HCT116 (cell line): ENCODE results near the gene ATP2A3. TPM values are rescaled to one million over a fixed set of nuclear protein-coding genes. Genes with fewer than 3 reads are reported as not detected.

ENCODE experiments used
- ATAC-seq: fragments of 200-7000 bp; cut with Tn5 transposase; 2 replicates; pipeline ENCODE4 v1.9.1; 2020; ENCODE audit warnings: mild to moderate bottlenecking, moderate library complexity
- BruUV-seq: library from RNA; stranded (reverse); fragments of 400-500 nt; replicated peaks from 2 replicates; lab custom pipeline; 2021; lab: Mats Ljungman, UMichigan
- CTCF ChIA-PET: fragments of 300-600 bp; sonication (Branson Sonifier 250); formaldehyde crosslinking; loops from one replicate; lab custom pipeline; 2021; ENCODE audit warnings: antibody characterized with exemption; lab: Charles Lee
- POLR2A ChIA-PET: fragments of 300-600, 350-600 bp; sonication (Branson Sonifier 250); formaldehyde crosslinking; loops from one replicate; lab custom pipeline; 2021; ENCODE audit warnings: antibody characterized with exemption; lab: Charles Lee
- RAD21 ChIA-PET, 2 experiments: fragments of 300-600 bp; sonication (Branson Sonifier 250); formaldehyde crosslinking; loops; one replicate each; lab custom pipeline; 2023; ENCODE audit warnings: low total read pairs in 2 of 2; ENCODE audit not compliant: uncharacterized antibody in 2 of 2, unreplicated experiment in 2 of 2, low non-redundant PET in 1 of 2; lab: Charles Lee
- DNase-seq: peaks from one replicate; pipeline ENCODE4 v3.0.0-alpha.2; 2010; ENCODE audit warnings: low read depth, low spot score
- H2AFZ ChIP-seq: fragments of 200-600 bp; shearing (Covaris generic), sonication (generic); 2 replicates; pipeline ENCODE4 v1.6.1; 2017; ENCODE audit warnings: low read depth, mixed run types, mixed read lengths, antibody characterized with exemption, low read length; ENCODE audit not compliant: poor library complexity, severe bottlenecking
- H3K27ac ChIP-seq: 2 replicates; pipeline ENCODE4 v1.5.1; 2012; ENCODE audit warnings: low read depth, low read length
- H3K27me3 ChIP-seq: fragments of 200-600 bp; sonication (generic); 2 replicates; pipeline ENCODE4 v1.6.1; 2016; ENCODE audit warnings: mixed run types, low read length, mixed read lengths; ENCODE audit not compliant: insufficient read depth
- H3K36me3 ChIP-seq, 2 experiments: fragments of 200-500 bp in 1 of 2; fragments of 200-600 bp in 1 of 2; sonication (Bioruptor generic) in 1 of 2; sonication (generic) in 1 of 2; 2 replicates each; pipeline versions ENCODE4 v1.5.1 to v1.6.1; 2014 to 2016; ENCODE audit warnings: low read length in 2 of 2, inconsistent platforms in 1 of 2, mixed read lengths in 1 of 2, mixed run types in 1 of 2; ENCODE audit not compliant: insufficient read depth in 2 of 2, control insufficient read depth in 1 of 2
- H3K4me1 ChIP-seq, 2 experiments: fragments of 200-600 bp in 1 of 2; sonication (generic) in 1 of 2; 2 replicates each; pipeline versions ENCODE4 v1.5.1 to v1.6.1; 2012 to 2017; ENCODE audit warnings: low read length in 2 of 2, inconsistent platforms in 1 of 2, mild to moderate bottlenecking in 1 of 2, mixed read lengths in 1 of 2, mixed run types in 1 of 2, moderate library complexity in 1 of 2; ENCODE audit not compliant: insufficient read depth in 2 of 2, control insufficient read depth in 1 of 2
- H3K4me2 ChIP-seq: fragments of 200-600 bp; sonication (generic); 2 replicates; pipeline ENCODE4 v1.6.1; 2017; ENCODE audit warnings: mixed run types, low read length, mixed read lengths
- H3K4me3 ChIP-seq, 2 experiments: fragments of 200-600 bp in 1 of 2; sonication (generic) in 1 of 2; replicated peaks in 1 of 2; 2 replicates each; pipeline ENCODE4 v1.5.1; 2011 to 2016; ENCODE audit warnings: low read length in 2 of 2, control low read depth in 1 of 2, low read depth in 1 of 2, mild to moderate bottlenecking in 1 of 2, mixed read lengths in 1 of 2, mixed run types in 1 of 2
- H3K79me2 ChIP-seq: fragments of 200-600 bp; sonication (generic); 2 replicates; pipeline ENCODE4 v1.6.1; 2017; ENCODE audit warnings: mild to moderate bottlenecking, mixed run types, low read length, moderate library complexity, mixed read lengths; ENCODE audit not compliant: insufficient read depth
- H3K9ac ChIP-seq: fragments of 200-600 bp; sonication (generic); 2 replicates; pipeline ENCODE4 v1.6.1; 2016; ENCODE audit warnings: low read length, mixed read lengths
- H3K9me2 ChIP-seq: fragments of 200-600 bp; sonication (generic), shearing (Covaris generic); 2 replicates; pipeline ENCODE4 v1.6.1; 2017; ENCODE audit warnings: mixed run types, mild to moderate bottlenecking, moderate library complexity; ENCODE audit not compliant: insufficient read depth
- H3K9me3 ChIP-seq, 2 experiments: fragments of 200-500 bp in 1 of 2; fragments of 200-600 bp in 1 of 2; sonication (Bioruptor generic) in 1 of 2; sonication (generic) in 1 of 2; 2 replicates each; pipeline ENCODE4 v1.6.1; 2014 to 2017; ENCODE audit warnings: low read length in 2 of 2, mixed read lengths in 2 of 2, inconsistent platforms in 1 of 2, low read depth in 1 of 2, mild to moderate bottlenecking in 1 of 2, mixed run types in 1 of 2, moderate library complexity in 1 of 2; ENCODE audit not compliant: control insufficient read depth in 1 of 2, insufficient read depth in 1 of 2
- H4K20me1 ChIP-seq: fragments of 200-600 bp; sonication (generic), shearing (Covaris generic); 2 replicates; pipeline ENCODE4 v1.6.1; 2017; ENCODE audit warnings: mixed run types, mild to moderate bottlenecking, moderate library complexity; ENCODE audit not compliant: insufficient read depth
- CBX3 ChIP-seq: IDR thresholded peaks from 2 replicates; pipeline ENCODE4 v1.6.1; 2012; ENCODE audit warnings: low read depth
- CEBPB ChIP-seq: IDR thresholded peaks from 2 replicates; pipeline ENCODE4 v1.6.1; 2012; ENCODE audit warnings: low read depth
- CTCF ChIP-seq, 3 experiments: fragments of 200-600 bp in 1 of 3; sonication (generic) in 1 of 3; IDR thresholded peaks in 2 of 3; conservative IDR thresholded peaks in 1 of 3; 2 replicates each; pipeline ENCODE4 v1.5.1; 2012 to 2017; ENCODE audit warnings: low read depth in 2 of 3, low read length in 2 of 3, antibody characterized with exemption in 1 of 3, borderline replicate concordance in 1 of 3, control low read depth in 1 of 3, mild to moderate bottlenecking in 1 of 3, mixed read lengths in 1 of 3, mixed run types in 1 of 3, moderate library complexity in 1 of 3; ENCODE audit not compliant: insufficient read depth in 1 of 3
- EGR1 ChIP-seq: IDR thresholded peaks from 2 replicates; pipeline ENCODE4 v1.6.1; 2012; ENCODE audit warnings: low read depth
- MAX ChIP-seq: IDR thresholded peaks from 2 replicates; pipeline ENCODE4 v1.6.1; 2012
- POLR2AphosphoS5 ChIP-seq: IDR thresholded peaks from 2 replicates; pipeline ENCODE4 v1.6.1; 2011; ENCODE audit warnings: mild to moderate bottlenecking, low read depth, low read length, moderate library complexity
- RAD21 ChIP-seq: IDR thresholded peaks from 2 replicates; pipeline ENCODE4 v1.6.1; 2012; ENCODE audit warnings: low read depth, mild to moderate bottlenecking
- SP1 ChIP-seq: IDR thresholded peaks from 2 replicates; pipeline ENCODE4 v1.6.1; 2012; ENCODE audit warnings: low read depth
- SRF ChIP-seq: IDR thresholded peaks from 2 replicates; pipeline ENCODE4 v1.6.1; 2012; ENCODE audit warnings: low read depth
- YY1 ChIP-seq: IDR thresholded peaks from 2 replicates; pipeline ENCODE4 v1.6.1; 2011; ENCODE audit warnings: low read length, low read depth, moderate library complexity, mild to moderate bottlenecking; ENCODE audit not compliant: insufficient replicate concordance; ENCODE audit errors: extremely low read depth
- ZBTB33 ChIP-seq: IDR thresholded peaks from 2 replicates; pipeline ENCODE4 v1.6.1; 2011; ENCODE audit warnings: mild to moderate bottlenecking, low read length, moderate library complexity; ENCODE audit not compliant: insufficient replicate concordance; ENCODE audit errors: extremely low read depth
- ZFX ChIP-seq: fragments of 450-650 bp; IDR thresholded peaks from 2 replicates; pipeline ENCODE4 v1.6.1; 2017
- intact Hi-C: fragments of 100-400 bp; cut with micrococcal nuclease; formaldehyde crosslinking; loops from 2 replicates; pipeline ENCODE4 v1.10.0; 2022
- total RNA-seq: library from RNA; stranded (reverse); gene quantifications from one replicate; pipeline ENCODE4 v1.2.1, GENCODE V29; 2021; ENCODE audit not compliant: unreplicated experiment

The ATP2A3 gene
- total RNA-seq, 1 experiment from 2014 or later = 23.1 TPM

- Histone ChIP-seq H3K27me3 (no peaks in the 10 kb centered on the region), H3K4me1 (peaks cover 0 to 8% of the 10 kb centered on the region in 2 experiments; a peak in 2 of 4 replicates), H3K79me2 (no peaks in the 10 kb centered on the region), H3K36me3 (no peaks in the 10 kb centered on the region), H3K9me2 (no peaks in the 10 kb centered on the region), H3K27ac (no peak overlapping the region)
- no TSS peak for BruUV-seq
- POLR2A ChIA-PET = no interaction called here
- TF ChIP-seq CBX3 (no peak), SRF (no peak), EGR1 (no peak), ZFX (no peak), MAX (no peak), POLR2AphosphoS5 (no peak), YY1 (no peak), ZBTB33 (no peak), RAD21 (no peak), CEBPB (no peak), CTCF (IDR thresholded peaks at IDR 0.05 in 2 of 3, conservative IDR thresholded peaks at IDR 0.05 in 1 of 3; ENCODE audit: borderline replicate concordance in 1 of 3, insufficient read depth in 1 of 3, low read depth in 2 of 3, low read length in 2 of 3) (no peak), SP1 (no peak)
- TF ChIP-seq, all 23 proteins: peak for 0
- Histone ChIP-seq H3K9me3 (no peaks in the 10 kb centered on the region), H3K4me2 (no peak overlapping the region), H4K20me1 (no peaks in the 10 kb centered on the region), H3K9ac (no peak overlapping the region), H2AFZ (no peak overlapping the region), H3K4me3 (no peak overlapping the region)
- DNase-seq (no peak), ATAC-seq (no peak)
- RAD21 ChIA-PET = no interaction called here
- CTCF ChIA-PET = interaction anchor here (1.0 kb wide), 1 partner anchor 178 kb away, joined by 3 read pairs; no protein-coding TSS in a partner anchor
- intact Hi-C loops = loop anchor here (2.0 kb wide), 1 partner anchor 87 kb away; no protein-coding TSS in a partner anchor
Observed at GRCh38 chr17:3915581-3915994, 48.6 kb downstream of the ATP2A3 start.
